SK-N-SH treated with all-trans-retinoic acid at 6 μM for 48 hours (cell line): ENCODE data around the gene FAM89A.

ENCODE experiments used
- RARB ChIP-seq: fragments of 250-450 bp; sonication (Bioruptor Pico); IDR thresholded peaks from 2 replicates; pipeline ENCODE4 v1.8.0; 2021; ENCODE audit warnings: mild to moderate bottlenecking, moderate library complexity
- ZFP30 ChIP-seq: fragments of 450-650 bp; formaldehyde crosslinking; IDR thresholded peaks from 2 replicates; pipeline ENCODE4 v1.5.0; 2022; ENCODE audit warnings: mild to moderate bottlenecking, moderate library complexity
- TF ChIP-seq, protein P1 (sequence below): fragments of 250-450 bp; sonication (Bioruptor Pico); IDR thresholded peaks from 2 replicates; pipeline ENCODE4 v1.8.0; 2021; ENCODE audit warnings: low read depth, mild to moderate bottlenecking, moderate library complexity, borderline replicate concordance

DNA sequence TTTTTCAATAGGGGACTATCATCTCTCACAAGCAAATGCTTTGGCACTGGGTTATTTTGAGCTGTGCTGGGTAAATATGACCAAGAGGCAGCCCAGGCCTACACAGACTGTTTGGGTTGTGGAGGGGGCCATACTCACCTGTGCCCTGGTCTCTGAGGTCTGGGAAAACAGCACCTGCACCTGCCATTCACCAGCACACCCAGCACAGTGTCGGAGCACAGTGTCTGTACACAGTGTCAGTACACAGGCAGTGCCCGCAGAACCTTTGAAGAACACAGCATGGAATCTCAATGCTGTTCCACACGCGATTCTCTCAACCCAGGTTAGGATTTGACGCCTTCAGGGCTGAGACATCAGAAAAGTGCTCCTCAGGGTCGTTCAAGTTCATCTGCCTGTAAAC lies 35.0 kb upstream of the FAM89A start:
- TF ChIP-seq, protein P1, sequence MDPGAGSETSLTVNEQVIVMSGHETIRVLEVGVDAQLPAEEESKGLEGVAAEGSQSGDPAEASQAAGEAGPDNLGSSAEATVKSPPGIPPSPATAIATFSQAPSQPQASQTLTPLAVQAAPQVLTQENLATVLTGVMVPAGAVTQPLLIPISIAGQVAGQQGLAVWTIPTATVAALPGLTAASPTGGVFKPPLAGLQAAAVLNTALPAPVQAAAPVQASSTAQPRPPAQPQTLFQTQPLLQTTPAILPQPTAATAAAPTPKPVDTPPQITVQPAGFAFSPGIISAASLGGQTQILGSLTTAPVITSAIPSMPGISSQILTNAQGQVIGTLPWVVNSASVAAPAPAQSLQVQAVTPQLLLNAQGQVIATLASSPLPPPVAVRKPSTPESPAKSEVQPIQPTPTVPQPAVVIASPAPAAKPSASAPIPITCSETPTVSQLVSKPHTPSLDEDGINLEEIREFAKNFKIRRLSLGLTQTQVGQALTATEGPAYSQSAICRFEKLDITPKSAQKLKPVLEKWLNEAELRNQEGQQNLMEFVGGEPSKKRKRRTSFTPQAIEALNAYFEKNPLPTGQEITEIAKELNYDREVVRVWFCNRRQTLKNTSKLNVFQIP (CRISPR knock-in tag), result no peak
- TF ChIP-seq RARB (no peak), ZFP30 (CRISPR knock-in tag) (no peak)
